Measurements from ENCODE around the gene PPP4R4. TPM values are rescaled to one million over a fixed set of nuclear protein-coding genes. Genes with fewer than 3 reads are reported as not detected.

The PPP4R4 gene
- total and polyA plus RNA-seq, 10 donors = 0.05 to 0.94 (median 0.13) TPM; not detected in 3

DNA sequence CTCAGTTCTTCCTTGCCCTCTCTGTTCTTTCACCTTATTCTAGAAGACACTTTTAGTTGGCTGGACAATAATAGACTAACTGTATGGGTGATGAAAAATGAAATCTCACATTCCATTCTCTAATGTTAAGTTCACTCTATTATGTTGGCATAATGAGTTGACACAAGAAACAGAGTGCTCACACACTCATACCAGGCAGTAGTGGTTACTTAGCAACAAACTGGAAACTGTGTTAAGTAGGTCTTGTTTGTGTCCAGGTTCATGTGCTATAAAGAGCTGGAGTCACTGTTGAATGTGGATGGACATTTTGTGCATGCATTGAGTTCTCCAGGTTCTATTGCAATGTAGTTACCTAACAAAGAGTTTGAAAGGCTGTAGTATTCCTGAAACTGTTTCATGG is 16.9 kb upstream of the PPP4R4 start:
- intact Hi-C loops (cut with DNase I; ENCODE audit: low total_unique reads) = no loop called here
- Histone ChIP-seq H3K9me3 (peaks cover 0 to 4% (median 0%) of the 10 kb centered on the region in 8 donors), H3K27me3 (replicated peaks in 1 of 7) (peaks cover 0 to 33% (median 5%) of the 10 kb centered on the region in 7 donors), H3K27ac (no peak overlapping the region), H3K4me1 (peaks cover 0 to 20% (median 3%) of the 10 kb centered on the region in 6 donors), H3K4me3 (no peak overlapping the region), H3K36me3 (no peaks in the 10 kb centered on the region)
- TF ChIP-seq POLR2A (IDR thresholded peaks at IDR 0.05) (no peak), POLR2AphosphoS5 (IDR thresholded peaks at IDR 0.05) (no peak)
- TF ChIP-seq, protein P1, sequence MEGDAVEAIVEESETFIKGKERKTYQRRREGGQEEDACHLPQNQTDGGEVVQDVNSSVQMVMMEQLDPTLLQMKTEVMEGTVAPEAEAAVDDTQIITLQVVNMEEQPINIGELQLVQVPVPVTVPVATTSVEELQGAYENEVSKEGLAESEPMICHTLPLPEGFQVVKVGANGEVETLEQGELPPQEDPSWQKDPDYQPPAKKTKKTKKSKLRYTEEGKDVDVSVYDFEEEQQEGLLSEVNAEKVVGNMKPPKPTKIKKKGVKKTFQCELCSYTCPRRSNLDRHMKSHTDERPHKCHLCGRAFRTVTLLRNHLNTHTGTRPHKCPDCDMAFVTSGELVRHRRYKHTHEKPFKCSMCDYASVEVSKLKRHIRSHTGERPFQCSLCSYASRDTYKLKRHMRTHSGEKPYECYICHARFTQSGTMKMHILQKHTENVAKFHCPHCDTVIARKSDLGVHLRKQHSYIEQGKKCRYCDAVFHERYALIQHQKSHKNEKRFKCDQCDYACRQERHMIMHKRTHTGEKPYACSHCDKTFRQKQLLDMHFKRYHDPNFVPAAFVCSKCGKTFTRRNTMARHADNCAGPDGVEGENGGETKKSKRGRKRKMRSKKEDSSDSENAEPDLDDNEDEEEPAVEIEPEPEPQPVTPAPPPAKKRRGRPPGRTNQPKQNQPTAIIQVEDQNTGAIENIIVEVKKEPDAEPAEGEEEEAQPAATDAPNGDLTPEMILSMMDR (IDR thresholded peaks at IDR 0.05 in 8 of 11, conservative IDR thresholded peaks at IDR 0.05 in 3 of 11) = no peak
- no peak for DNase-seq

DNA sequence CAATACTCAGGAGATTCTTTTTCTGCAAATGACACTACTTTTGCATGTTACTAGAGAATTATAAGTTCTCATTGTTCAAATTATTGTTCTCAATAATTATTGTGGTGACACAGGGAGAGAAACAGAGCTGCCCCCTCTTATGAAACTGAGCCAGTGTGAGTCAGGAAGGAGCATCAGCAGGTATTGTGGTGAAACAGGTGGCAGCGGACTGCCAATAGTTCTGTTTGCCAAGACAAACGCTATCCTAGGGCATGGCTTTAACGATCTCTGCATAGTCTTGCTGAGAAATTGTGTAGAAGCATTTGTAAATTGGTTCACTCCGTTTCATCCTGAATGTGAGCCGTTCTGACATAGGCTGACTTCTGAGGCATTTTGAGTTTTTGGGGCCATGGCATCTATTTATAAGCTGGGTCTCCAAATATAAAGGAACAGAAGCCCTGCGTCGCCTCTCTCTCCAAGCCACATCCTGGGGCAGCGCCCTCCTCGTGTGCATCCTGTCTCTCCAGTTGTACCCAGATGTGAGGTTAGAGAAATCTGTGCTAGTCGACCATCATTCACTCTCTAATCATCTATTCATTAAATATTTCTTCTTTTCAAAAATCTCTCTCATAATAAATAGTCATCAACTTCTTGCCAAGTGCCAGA is 15.8 kb upstream of the PPP4R4 start:
- no peak overlapping the region for H3K4me3 ChIP-seq
- TF ChIP-seq, protein P1 (IDR thresholded peaks at IDR 0.05 in 8 of 11, conservative IDR thresholded peaks at IDR 0.05 in 3 of 11) = no peak
- TF ChIP-seq POLR2A (IDR thresholded peaks at IDR 0.05) = no peak
- TF ChIP-seq POLR2AphosphoS5 (IDR thresholded peaks at IDR 0.05) = no peak
- intact Hi-C loops (cut with DNase I; ENCODE audit: low total_unique reads) = no loop called here

DNA sequence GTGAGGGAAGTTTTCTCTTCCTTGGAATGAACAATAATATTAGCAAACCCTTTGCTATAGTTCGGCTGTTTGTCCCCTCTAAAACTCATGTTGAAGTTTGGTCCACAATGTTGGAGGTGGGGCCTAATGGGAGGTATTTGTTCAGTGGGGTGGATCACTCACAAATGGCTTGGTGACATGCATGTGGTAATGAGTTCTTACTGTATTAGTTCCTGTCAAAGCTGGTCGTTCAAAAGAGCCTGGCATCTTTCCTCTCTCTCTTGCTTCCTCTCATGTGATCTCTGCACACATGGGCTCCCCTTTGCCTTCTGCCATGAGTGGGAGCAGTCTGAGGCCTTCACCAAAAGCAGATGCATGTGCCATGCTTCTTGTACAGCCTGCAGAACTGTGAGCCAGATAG is 13.1 kb upstream of the PPP4R4 start:
- H3K36me3 ChIP-seq = no peaks in the 10 kb centered on the region
- H3K27ac ChIP-seq = no peak overlapping the region
- H3K27me3 ChIP-seq (replicated peaks in 1 of 7) = peaks cover 0 to 43% (median 5%) of the 10 kb centered on the region in 7 donors
- 35 to 49% (median 46%) methylated on average over 2 of the region's 2 CpGs for WGBS, 5 donors
- H3K4me3 ChIP-seq = no peak overlapping the region
- no peak for DNase-seq
- TF ChIP-seq POLR2AphosphoS5 (IDR thresholded peaks at IDR 0.05) = no peak
- H3K4me1 ChIP-seq = peaks cover 0 to 30% (median 3%) of the 10 kb centered on the region in 6 donors
- H3K9me3 ChIP-seq = no peaks in the 10 kb centered on the region
- intact Hi-C loops (cut with DNase I; ENCODE audit: low total_unique reads) = no loop called here

More for the DNA sequence above, 15.8 kb upstream of the PPP4R4 start:
- Histone ChIP-seq H3K36me3 (no peaks in the 10 kb centered on the region), H3K4me1 (peaks cover 0 to 24% (median 3%) of the 10 kb centered on the region in 6 donors), H3K27ac (no peak overlapping the region), H3K27me3 (replicated peaks in 1 of 7) (peaks cover 0 to 30% (median 5%) of the 10 kb centered on the region in 7 donors), H3K9me3 (peaks cover 0 to 4% (median 0%) of the 10 kb centered on the region in 8 donors)
- DNase-seq = no peak
- 36 to 47% (median 40%) methylated on average over 10 of the region's 10 CpGs for WGBS, 5 donors

DNA sequence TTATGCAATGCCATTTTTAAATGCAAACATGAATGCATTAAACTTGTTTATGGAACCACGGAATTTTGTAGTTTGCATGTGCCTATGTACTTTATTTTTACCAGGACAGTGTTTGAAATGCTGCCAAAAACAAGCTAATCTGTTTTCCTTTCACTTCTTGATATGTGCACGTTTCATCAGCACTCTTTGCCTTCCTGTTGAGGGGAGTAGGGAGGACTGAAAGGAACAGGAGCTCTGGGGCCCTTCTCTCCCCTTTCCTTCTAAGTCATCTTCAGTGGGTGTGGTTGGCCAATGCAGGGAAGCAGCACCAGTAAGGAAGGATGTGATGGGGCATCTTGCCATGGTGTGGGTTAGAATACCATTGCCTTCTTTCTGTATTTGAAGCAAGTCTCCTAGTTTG is 12.1 kb upstream of the PPP4R4 start:
- Histone ChIP-seq H3K4me1 (peaks cover 0 to 30% (median 3%) of the 10 kb centered on the region in 6 donors), H3K27ac (no peak overlapping the region), H3K9me3 (no peaks in the 10 kb centered on the region), H3K27me3 (replicated peaks in 1 of 7) (peaks cover 0 to 39% (median 5%) of the 10 kb centered on the region in 7 donors), H3K4me3 (no peak overlapping the region), H3K36me3 (no peaks in the 10 kb centered on the region)
- 1 to 2% (median 1%) methylated on average over 2 of the region's 2 CpGs for WGBS, 5 donors
- TF ChIP-seq, protein P1 (IDR thresholded peaks at IDR 0.05 in 8 of 11, conservative IDR thresholded peaks at IDR 0.05 in 3 of 11) = no peak
- TF ChIP-seq POLR2A (IDR thresholded peaks at IDR 0.05) = no peak
- no peak for TF ChIP-seq POLR2AphosphoS5 (IDR thresholded peaks at IDR 0.05)
- intact Hi-C loops (cut with DNase I; ENCODE audit: low total_unique reads) = no loop called here
- no peak for DNase-seq

All from spleen (tissue), 11 donors.